Ramos (cell line): ENCODE results near the gene JHY.
"Not testable (repeated sequence)": the region's sequence is repeated elsewhere in the genome, so short reads cannot be mapped to it uniquely, and the experiment has no call there.

Experiments
- in situ Hi-C: fragments of 300-500 bp; cut with MboI; formaldehyde crosslinking; loops from one replicate; pipeline ENCODE4 v1.14.3; 2022; ENCODE audit warnings: low sequenced_read_pairs; ENCODE audit not compliant: unreplicated experiment

JHY gene

DNA sequence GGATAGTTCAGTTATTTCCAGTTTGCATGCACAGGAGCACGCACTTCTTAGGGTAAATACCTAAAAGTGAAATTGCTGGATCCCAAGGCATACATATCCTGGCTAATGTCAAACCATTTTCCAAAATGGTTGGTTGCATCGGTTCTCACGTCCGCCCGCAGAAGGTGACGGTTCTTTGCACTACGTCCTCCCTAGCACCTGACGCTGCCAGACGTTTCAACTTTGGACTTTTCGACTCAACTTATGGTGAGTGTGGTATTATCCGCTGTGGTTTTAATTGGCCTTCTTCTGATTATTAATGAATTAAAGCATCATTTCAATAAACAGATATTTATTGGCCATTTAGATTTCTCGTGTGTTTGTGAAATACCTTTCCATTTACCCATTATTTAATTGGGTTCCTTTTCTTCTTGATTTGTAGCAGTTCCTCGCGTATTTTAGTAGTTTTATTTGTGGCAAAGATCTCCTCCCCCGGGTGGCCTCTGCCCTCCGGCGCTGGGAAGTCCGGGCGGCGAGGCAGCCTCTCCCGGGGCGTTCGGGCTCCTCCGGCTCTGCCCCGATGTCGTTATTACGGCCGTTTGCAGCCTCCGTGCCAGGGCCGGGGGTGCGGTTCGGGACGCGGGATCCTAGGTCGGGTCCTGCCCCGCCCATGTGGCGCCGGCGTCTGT, at the start of gene JHY:
TSS of gene JHY (plus strand) at position 571 of the 668 bp plus-strand sequence. CDS start 3,091 bp downstream, outside the sequence.
- in situ Hi-C loops = no loop called here

- in situ Hi-C loops = no loop called here
Observed at GRCh38 chr11:122833846-122834464, 48.6 kb upstream of the JHY start.

- in situ Hi-C loops = no loop called here
Observed at GRCh38 chr11:122836916-122837315, 45.6 kb upstream of the JHY start.

GRCh38 chr11:122837528-122838346, 44.8 kb upstream of the JHY start:
- in situ Hi-C loops = no loop called here

- in situ Hi-C loops = no loop called here
Observed at GRCh38 chr11:122843281-122844141, 39.0 kb upstream of the JHY start.

DNA sequence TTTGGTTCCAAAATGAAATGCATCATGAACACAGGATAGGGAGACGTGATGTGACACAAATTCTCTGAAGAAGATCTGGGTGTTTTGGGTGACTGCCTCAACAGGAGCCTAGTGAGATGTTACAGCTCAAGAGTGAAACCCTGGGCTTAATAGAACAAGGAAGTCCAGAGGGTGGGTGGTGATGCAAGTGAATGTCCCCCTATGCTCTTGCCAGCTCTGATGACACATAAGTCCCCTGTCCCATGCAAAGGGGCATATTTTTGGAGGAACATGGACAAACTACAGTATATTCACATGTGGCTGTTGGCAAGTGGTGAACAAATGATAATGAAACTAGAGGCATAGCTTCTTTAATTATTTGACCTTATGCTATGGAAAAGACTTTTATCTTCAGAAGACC, 35.1 kb upstream of the JHY start:
- in situ Hi-C loops = no loop called here

GRCh38 chr11:122848186-122848585, 34.4 kb upstream of the JHY start:
- in situ Hi-C loops = no loop called here

DNA sequence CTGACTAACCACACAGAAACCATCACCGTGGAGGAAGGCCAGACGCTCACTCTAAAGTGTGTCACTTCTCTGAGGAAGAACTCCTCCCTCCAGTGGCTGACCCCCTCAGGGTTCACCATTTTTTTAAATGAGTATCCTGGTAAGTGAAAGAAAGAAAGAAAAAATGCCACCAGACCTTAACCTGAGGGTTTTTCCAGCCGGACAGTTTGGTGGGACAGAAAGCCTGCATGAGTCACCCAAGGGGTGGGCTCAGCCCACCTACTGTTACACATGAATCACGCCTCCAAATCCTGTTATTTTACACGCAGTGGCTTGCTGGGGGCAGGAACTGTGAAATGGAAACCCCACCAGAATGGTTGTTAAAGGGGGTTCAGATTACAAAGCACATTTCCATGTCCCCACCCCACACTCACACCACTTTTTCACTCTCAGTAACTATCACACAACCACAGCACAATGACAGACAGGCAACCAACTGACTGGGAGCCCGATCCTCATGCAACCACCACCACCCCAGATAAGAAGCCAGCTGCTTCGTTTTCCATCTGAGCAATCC, 32.4 kb upstream of the JHY start:
- in situ Hi-C loops = loop anchor here (5.0 to 10.0 kb wide), 2 partner anchors 218 to 265 kb away; no protein-coding TSS in a partner anchor

- in situ Hi-C loops = loop anchor here (5.0 to 10.0 kb wide), 2 partner anchors 219 to 267 kb away; no protein-coding TSS in a partner anchor
Observed at GRCh38 chr11:122851366-122851966, 31.1 kb upstream of the JHY start.

DNA sequence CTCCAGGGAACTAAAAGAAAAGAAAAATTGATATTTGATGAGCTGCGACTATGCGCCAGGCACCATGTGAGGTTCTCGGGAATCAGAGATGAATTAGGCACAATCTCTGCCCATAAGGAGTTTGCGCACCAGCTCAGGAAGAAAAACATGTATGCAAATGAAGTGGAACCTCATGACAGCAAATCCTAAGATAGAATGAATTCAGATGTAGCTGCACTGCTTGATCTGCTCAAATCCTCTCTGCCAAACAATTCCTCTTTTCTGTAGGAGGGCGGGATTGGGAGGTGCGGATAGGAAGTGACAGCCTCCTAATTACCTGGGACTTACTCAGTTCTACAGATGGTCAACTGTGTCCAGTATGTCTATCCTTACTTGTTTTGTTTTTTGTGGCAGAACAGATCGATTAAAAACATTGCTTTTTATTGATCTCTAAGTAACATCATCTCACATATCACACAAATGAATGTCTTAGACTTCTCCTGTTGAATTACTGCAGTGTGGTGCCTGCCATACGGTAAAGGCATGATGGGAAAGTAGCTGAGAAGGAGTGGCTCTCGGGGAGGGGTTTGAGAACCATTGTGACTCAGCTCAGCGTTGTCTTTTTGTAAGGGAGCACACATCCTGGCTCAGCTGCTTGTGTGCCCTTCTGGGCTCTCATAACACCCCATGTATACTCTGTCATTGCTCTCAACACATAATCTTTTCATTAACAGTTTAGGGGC, 30.3 kb upstream of the JHY start:
- in situ Hi-C loops = loop anchor here (5.0 to 10.0 kb wide), 2 partner anchors 220 to 267 kb away; no protein-coding TSS in a partner anchor

- in situ Hi-C loops = loop anchor here (5.0 to 10.0 kb wide), 2 partner anchors 220 to 268 kb away; no protein-coding TSS in a partner anchor
Observed at GRCh38 chr11:122852796-122853160, 29.8 kb upstream of the JHY start.

- in situ Hi-C loops = loop anchor here (5.0 to 10.0 kb wide), 2 partner anchors 221 to 268 kb away; no protein-coding TSS in a partner anchor
Observed at GRCh38 chr11:122853261-122853660, 29.3 kb upstream of the JHY start.

DNA sequence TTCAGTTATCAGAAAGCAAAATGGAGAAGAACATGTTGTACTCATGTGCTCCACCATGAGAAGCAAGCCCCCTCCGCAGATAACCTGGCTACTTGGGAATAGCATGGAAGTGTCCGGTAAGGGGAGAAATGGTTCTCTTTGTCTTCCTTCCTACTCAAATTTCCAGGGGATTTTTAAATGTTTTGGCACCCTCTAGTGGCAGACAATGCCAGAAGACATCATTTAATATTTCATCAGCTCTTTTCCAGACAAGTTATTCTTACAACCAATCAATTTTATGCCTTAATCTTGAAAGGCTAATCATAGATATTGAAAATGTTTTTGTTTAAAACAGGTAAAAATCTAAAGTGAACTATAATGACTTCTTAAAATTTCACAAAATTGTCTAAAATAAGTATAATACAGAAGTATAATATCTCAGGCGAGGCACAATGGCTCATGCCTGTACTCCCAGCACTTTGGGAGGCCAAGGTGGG, 28.6 kb upstream of the JHY start:
- in situ Hi-C loops = loop anchor here (5.0 to 10.0 kb wide), 2 partner anchors 222 to 269 kb away; no protein-coding TSS in a partner anchor

DNA sequence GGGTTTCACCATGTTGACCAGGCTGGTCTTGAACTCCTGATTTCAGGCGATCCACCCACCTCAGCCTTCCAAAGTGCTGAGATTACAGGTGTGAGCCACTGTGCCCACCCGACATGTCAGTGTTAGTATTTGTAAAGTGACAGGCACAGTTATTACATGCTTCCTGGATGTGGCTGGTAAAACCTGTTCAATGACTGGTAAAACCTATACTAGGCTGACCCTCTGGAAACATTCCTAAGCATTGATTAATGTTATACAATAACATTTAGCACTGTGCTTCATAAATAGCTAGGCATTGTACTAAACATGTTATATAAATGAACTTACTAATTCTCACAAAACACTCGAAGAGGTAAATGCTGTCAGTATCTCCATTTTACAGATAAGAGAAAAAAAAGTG, 20.9 kb upstream of the JHY start:
- in situ Hi-C loops = no loop called here

GRCh38 chr11:122862091-122862490, 20.5 kb upstream of the JHY start:
- in situ Hi-C loops = no loop called here

GRCh38 chr11:122863154-122863553, 19.4 kb upstream of the JHY start:
- in situ Hi-C loops = not testable (repeated sequence)

- in situ Hi-C loops = no loop called here
Observed at GRCh38 chr11:122863704-122864326, 18.7 kb upstream of the JHY start.
